ENCODE results near the gene AUTS2.

Gene AUTS2

GRCh38 chr7:69598081-69598486 lies at the start of gene AUTS2:
Gene AUTS2 (plus strand): TSS chr7:69598475. CDS start chr7:69599654, 1,179 bp downstream.
- peak; percentile 64 for DNase-seq (ENCODE audit: low read depth)
- peak within 1 kb of the TSS; percentile 90 for H3K4me3 ChIP-seq (ENCODE audit: low read length)
- TF ChIP-seq, protein P1, sequence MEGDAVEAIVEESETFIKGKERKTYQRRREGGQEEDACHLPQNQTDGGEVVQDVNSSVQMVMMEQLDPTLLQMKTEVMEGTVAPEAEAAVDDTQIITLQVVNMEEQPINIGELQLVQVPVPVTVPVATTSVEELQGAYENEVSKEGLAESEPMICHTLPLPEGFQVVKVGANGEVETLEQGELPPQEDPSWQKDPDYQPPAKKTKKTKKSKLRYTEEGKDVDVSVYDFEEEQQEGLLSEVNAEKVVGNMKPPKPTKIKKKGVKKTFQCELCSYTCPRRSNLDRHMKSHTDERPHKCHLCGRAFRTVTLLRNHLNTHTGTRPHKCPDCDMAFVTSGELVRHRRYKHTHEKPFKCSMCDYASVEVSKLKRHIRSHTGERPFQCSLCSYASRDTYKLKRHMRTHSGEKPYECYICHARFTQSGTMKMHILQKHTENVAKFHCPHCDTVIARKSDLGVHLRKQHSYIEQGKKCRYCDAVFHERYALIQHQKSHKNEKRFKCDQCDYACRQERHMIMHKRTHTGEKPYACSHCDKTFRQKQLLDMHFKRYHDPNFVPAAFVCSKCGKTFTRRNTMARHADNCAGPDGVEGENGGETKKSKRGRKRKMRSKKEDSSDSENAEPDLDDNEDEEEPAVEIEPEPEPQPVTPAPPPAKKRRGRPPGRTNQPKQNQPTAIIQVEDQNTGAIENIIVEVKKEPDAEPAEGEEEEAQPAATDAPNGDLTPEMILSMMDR (conservative IDR thresholded peaks at IDR 0.05; ENCODE audit: low read depth, low read length): no peak

DNA sequence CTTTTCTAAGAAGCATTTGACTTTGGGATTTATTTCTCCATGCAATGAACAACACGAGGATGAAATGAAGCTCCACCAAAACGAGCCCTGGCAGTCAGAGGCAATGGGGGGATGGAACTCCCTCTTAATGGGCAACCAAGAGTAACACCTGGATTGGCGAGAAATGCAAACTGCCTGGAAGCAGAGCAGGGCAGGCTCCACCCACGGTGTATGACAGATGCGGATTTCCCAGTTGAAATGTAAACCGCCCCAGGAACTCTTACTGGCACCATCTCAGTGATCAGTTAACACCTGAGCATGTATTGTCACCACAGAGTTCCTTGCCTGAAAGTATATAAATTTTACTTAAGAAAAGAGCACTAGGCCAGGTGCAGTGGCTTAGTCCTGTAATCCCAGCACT lies 47.3 kb upstream of the AUTS2 start:
- H3K4me3 ChIP-seq (ENCODE audit: low read length): no peak overlapping the region
- DNase-seq (ENCODE audit: low read depth): no peak
- TF ChIP-seq, protein P1 (conservative IDR thresholded peaks at IDR 0.05; ENCODE audit: low read depth, low read length): no peak

- no peak overlapping the region for H3K4me3 ChIP-seq (ENCODE audit: low read length)
- DNase-seq (ENCODE audit: low read depth): no peak
- TF ChIP-seq, protein P1 (conservative IDR thresholded peaks at IDR 0.05; ENCODE audit: low read depth, low read length): no peak
Measured at GRCh38 chr7:69553190-69553589, 45.1 kb upstream of the AUTS2 start.

- H3K4me3 ChIP-seq (ENCODE audit: low read length): no peak overlapping the region
- no peak for DNase-seq (ENCODE audit: low read depth)
- TF ChIP-seq, protein P1 (conservative IDR thresholded peaks at IDR 0.05; ENCODE audit: low read depth, low read length): no peak
Measured at GRCh38 chr7:69561266-69561960, 36.9 kb upstream of the AUTS2 start.

- H3K4me3 ChIP-seq (ENCODE audit: low read length): no peak overlapping the region
- DNase-seq (ENCODE audit: low read depth): no peak
- TF ChIP-seq, protein P1 (conservative IDR thresholded peaks at IDR 0.05; ENCODE audit: low read depth, low read length): no peak
Measured at GRCh38 chr7:69564454-69565417, 33.5 kb upstream of the AUTS2 start.

DNA sequence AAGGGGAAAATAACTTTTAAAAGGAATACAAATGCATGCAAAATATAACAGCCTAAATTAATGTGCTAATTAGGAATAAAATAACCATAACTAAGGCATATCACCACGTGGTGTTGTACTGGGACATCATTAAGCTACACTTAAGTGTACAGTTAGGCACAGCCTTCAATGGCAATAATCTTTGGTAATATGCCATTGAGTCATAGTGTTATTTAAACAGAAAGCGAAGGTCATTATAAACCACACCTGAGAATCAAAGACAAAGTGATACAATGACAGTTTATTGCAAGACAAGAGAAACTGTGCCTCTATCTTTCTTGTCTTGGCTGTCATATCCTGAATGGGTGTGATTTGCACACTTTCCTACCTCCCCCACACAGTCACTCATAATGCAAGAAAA lies 30.5 kb upstream of the AUTS2 start:
- TF ChIP-seq, protein P1 (conservative IDR thresholded peaks at IDR 0.05; ENCODE audit: low read depth, low read length): no peak
- H3K4me3 ChIP-seq (ENCODE audit: low read length): no peak overlapping the region
- no peak for DNase-seq (ENCODE audit: low read depth)
